Measurements from ENCODE around the gene CKM. TPM values are rescaled to one million over a fixed set of nuclear protein-coding genes. Genes with fewer than 3 reads are reported as not detected.

The CKM gene
- total and polyA plus RNA-seq, 2 of the 4 experiments (the other 2 are of a cell fraction): not detected

GRCh38 chr19:45321848-45322247 is 827 bp downstream of the CKM start:
- Histone ChIP-seq H3K9me1 (ENCODE audit: insufficient read depth, low read length) (no peaks in the 10 kb centered on the region), H3K9me3 (ENCODE audit: control insufficient read depth, insufficient read depth, low read length) (no peaks in the 10 kb centered on the region), H3K27me3 (ENCODE audit: control insufficient read depth, insufficient read depth, low read length) (peaks cover 27% of the 10 kb centered on the region), H4K5ac (ENCODE audit: low read depth, low read length) (no peak overlapping the region), H3K14ac (replicated peaks; ENCODE audit: low read depth, low read length) (no peak overlapping the region), H3K36me3 (ENCODE audit: control insufficient read depth, insufficient read depth, low read length) (no peaks in the 10 kb centered on the region), H2AK9ac (replicated peaks; ENCODE audit: low read depth, low read length, poor library complexity) (no peak overlapping the region), H3K23ac (ENCODE audit: low read depth, low read length) (no peak overlapping the region), H2BK20ac (ENCODE audit: low read depth, low read length) (no peak overlapping the region), H3K4me3 (ENCODE audit: insufficient read depth, low read depth, low read length) (no peak overlapping the region), H4K8ac (ENCODE audit: low read depth in 2 of 2, low read length in 2 of 2) (no peak overlapping the region), H3K4me1 (ENCODE audit: control insufficient read depth, insufficient read depth, low read length) (no peaks in the 10 kb centered on the region; the same call in 1 of the 2 replicates), H4K20me1 (ENCODE audit: insufficient read depth, low read length) (no peaks in the 10 kb centered on the region), H3K9ac (ENCODE audit: low read depth, low read length) (no peak overlapping the region), H3K18ac (ENCODE audit: low read depth, low read length) (no peak overlapping the region), H3K4me2 (ENCODE audit: low read depth, low read length) (no peak overlapping the region), H3K79me1 (ENCODE audit: low read depth in 1 of 2, low read length in 2 of 2) (no peaks in the 10 kb centered on the region), H4K91ac (ENCODE audit: insufficient read depth, low read depth, low read length) (no peak overlapping the region), H2AK5ac (ENCODE audit: low read depth, low read length) (no peak overlapping the region), H2AFZ (replicated peaks; ENCODE audit: low read length, poor library complexity) (no peak overlapping the region), H3K27ac (ENCODE audit: insufficient read depth, low read length) (no peak overlapping the region), H3K56ac (ENCODE audit: extremely low read depth, insufficient read depth, low read length) (no peak overlapping the region), H2BK5ac (ENCODE audit: low read depth, low read length, poor library complexity, severe bottlenecking) (no peak overlapping the region), H2BK120ac (ENCODE audit: low read depth, low read length) (no peak overlapping the region), H3K4ac (ENCODE audit: low read depth, low read length) (no peak overlapping the region), H2BK15ac (ENCODE audit: low read depth, low read length) (no peak overlapping the region)
- ATAC-seq (ENCODE audit: low read depth) (no peak), DNase-seq (no peak)
- TF ChIP-seq BHLHE40 (IDR thresholded peaks at IDR 0.05; ENCODE audit: low read depth, low read length) (no peak), RCOR1 (IDR thresholded peaks at IDR 0.05; ENCODE audit: insufficient replicate concordance, low read length) (no peak), CTCF (conservative IDR thresholded peaks at IDR 0.05; ENCODE audit: low read depth, low read length) (no peak), USF2 (IDR thresholded peaks at IDR 0.05; ENCODE audit: low read depth, low read length) (no peak), CEBPB (IDR thresholded peaks at IDR 0.05; ENCODE audit: low read depth, low read length) (no peak), NFE2L2 (IDR thresholded peaks at IDR 0.05; ENCODE audit: low read depth, low read length) (no peak), MAFK (IDR thresholded peaks at IDR 0.05; ENCODE audit: low read depth, low read length) (no peak), CHD1 (IDR thresholded peaks at IDR 0.05; ENCODE audit: low read depth, low read length) (no peak), ELK1 (IDR thresholded peaks at IDR 0.05; ENCODE audit: borderline replicate concordance, low read depth, low read length) (no peak), SMC3 (IDR thresholded peaks at IDR 0.05; ENCODE audit: low read depth, low read length) (no peak), POLR2A (IDR thresholded peaks at IDR 0.05; ENCODE audit: low read depth, low read length) (no peak), RAD21 (IDR thresholded peaks at IDR 0.05; ENCODE audit: low read length) (no peak), RFX5 (IDR thresholded peaks at IDR 0.05; ENCODE audit: low read depth, low read length) (no peak), FOS (IDR thresholded peaks at IDR 0.05; ENCODE audit: low read depth, low read length) (no peak), MAZ (IDR thresholded peaks at IDR 0.05; ENCODE audit: borderline replicate concordance, low read depth, low read length) (no peak), MXI1 (IDR thresholded peaks at IDR 0.05; ENCODE audit: borderline replicate concordance, low read depth, low read length) (no peak)
- 40% methylated on average over 2 of the region's 7 CpGs; no CpG with 5 or more reads in 1 of the 2 experiments for WGBS, 2 experiments (ENCODE audit: extremely low coverage in 2 of 2, insufficient read length in 1 of 2)
- dilution Hi-C loops (cut with HindIII; ENCODE audit: low sequenced_read_pairs, unreplicated experiment) (no loop called here), intact Hi-C loops (cut with micrococcal nuclease) (no loop called here), in situ Hi-C loops (cut with MboI; ENCODE audit: low sequenced_read_pairs) (no loop called here)
- ChIA-PET POLR2A (ENCODE audit: unreplicated experiment) (no interaction called here), CTCF (no interaction called here)
- no TSS peak for BruUV-seq (replicated peaks)

Data from IMR-90 (cell line).